AG04449 (cell line): ENCODE results near the gene SEC61B.

Experiments
- CTCF ChIA-PET: fragments of 350-600 bp; formaldehyde crosslinking; extraction: SDS; loops from one replicate; lab custom pipeline; 2021; ENCODE audit warnings: antibody characterized with exemption; lab: Yijun Ruan, JAX
- POLR2A ChIA-PET: fragments of 400-600, 350-600 bp; formaldehyde crosslinking; extraction: SDS; loops from one replicate; lab custom pipeline; 2020; ENCODE audit warnings: antibody characterized with exemption, inconsistent platforms; lab: Yijun Ruan, JAX
- DNase-seq: peaks from one replicate; pipeline ENCODE4 v3.0.0-alpha.2; 2010; ENCODE audit warnings: low read depth, low spot score
- H3K4me3 ChIP-seq: 2 replicates; pipeline ENCODE4 v1.5.1; 2011; ENCODE audit warnings: low read depth, mild to moderate bottlenecking, control low read depth, low read length
- CTCF ChIP-seq: IDR thresholded peaks from one replicate; pipeline ENCODE4 v1.5.1; 2011; ENCODE audit warnings: mild to moderate bottlenecking, moderate library complexity, low read length, control low read depth, inconsistent platforms; ENCODE audit not compliant: insufficient read depth; ENCODE audit errors: missing control alignments

Gene SEC61B

GRCh38 chr9:99259231-99259918 lies 37.3 kb downstream of the SEC61B start:
- no peak for DNase-seq
- peak overlapping the region; percentile 30 for H3K4me3 ChIP-seq
- ChIA-PET POLR2A (no interaction called here), CTCF (interaction anchor here (0.8 to 2.2 kb wide), 4 partner anchors 10 to 751 kb away, joined by 3 to 7 read pairs (median 3); no protein-coding TSS in a partner anchor)
- no peak for TF ChIP-seq CTCF

- H3K4me3 ChIP-seq, result no peak overlapping the region
- no peak for TF ChIP-seq CTCF
- CTCF ChIA-PET, result interaction anchor here (1.0 kb wide), 1 partner anchor 9 kb away, joined by 3 read pairs; no protein-coding TSS in a partner anchor
- POLR2A ChIA-PET, result no interaction called here
- DNase-seq, result no peak
Observed at GRCh38 chr9:99261923-99262322, 39.8 kb downstream of the SEC61B start.

- CTCF ChIA-PET, result no interaction called here
- POLR2A ChIA-PET, result no interaction called here
- DNase-seq, result no peak
- no peak overlapping the region for H3K4me3 ChIP-seq
- no peak for TF ChIP-seq CTCF
Observed at GRCh38 chr9:99262949-99263418, 40.9 kb downstream of the SEC61B start.

GRCh38 chr9:99264070-99264680 lies 42.1 kb downstream of the SEC61B start:
- ChIA-PET POLR2A (no interaction called here), CTCF (interaction anchor here (0.7 to 2.5 kb wide), 3 partner anchors 79 to 742 kb away, joined by 3 to 7 read pairs (median 6); no protein-coding TSS in a partner anchor)
- DNase-seq, result no peak
- H3K4me3 ChIP-seq, result no peak overlapping the region
- peak; percentile 20 for TF ChIP-seq CTCF

GRCh38 chr9:99265691-99266090 lies 43.6 kb downstream of the SEC61B start:
- CTCF ChIA-PET, result interaction anchor here (0.6 to 2.5 kb wide), 14 partner anchors 9 to 1058 kb away, joined by 3 to 7 read pairs (median 3); no protein-coding TSS in a partner anchor
- POLR2A ChIA-PET, result no interaction called here
- TF ChIP-seq CTCF, result no peak
- H3K4me3 ChIP-seq, result no peak overlapping the region
- DNase-seq, result no peak
